ENCODE results near the gene FGR.

GRCh38 chr1:27668808-27669723 is 34.1 kb upstream of the FGR start:
- peak; percentile 71 for TF ChIP-seq CTCF (conservative IDR thresholded peaks at IDR 0.05)
- no peak for TF ChIP-seq EZH2 (IDR thresholded peaks at IDR 0.05; ENCODE audit: low read depth)

Measured in PC-9 (cell line).